ENCODE measurements around the gene GOLGA6L7. TPM values are rescaled to one million over a fixed set of nuclear protein-coding genes. Genes with fewer than 3 reads are reported as not detected.

Gene GOLGA6L7
- polyA plus RNA-seq, 4 donors: 0.03 TPM; not detected in 3

- Histone ChIP-seq H3K36me3 (ENCODE audit: control insufficient read depth in 3 of 3, insufficient read depth in 2 of 3, low read depth in 1 of 3, low read length in 3 of 3) (no peaks in the 10 kb centered on the region), H3K27ac (ENCODE audit: low read depth in 1 of 3, low read length in 2 of 3) (no peak overlapping the region), H3K27me3 (ENCODE audit: control insufficient read depth in 3 of 3, insufficient read depth in 3 of 3, low read length in 3 of 3) (peaks cover 0 to 2% (median 0%) of the 10 kb centered on the region in 3 donors), H3K4me1 (ENCODE audit: control insufficient read depth in 3 of 3, insufficient read depth in 2 of 3, low read depth in 1 of 3, low read length in 2 of 3) (no peaks in the 10 kb centered on the region), H3K9me3 (ENCODE audit: control insufficient read depth in 2 of 2, insufficient read depth in 1 of 2, low read depth in 1 of 2, low read length in 1 of 2) (no peaks in the 10 kb centered on the region), H3K4me3 (ENCODE audit: low read depth in 1 of 3, low read length in 3 of 3) (no peak overlapping the region)
- DNase-seq (no peak), FAIRE-seq (no peak)
- WGBS, 3 donors: 88 to 91% (median 89%) methylated on average over 9 of the region's 9 CpGs
Measured at GRCh38 chr15:28879551-28879950, 31.1 kb upstream of the GOLGA6L7 start.

GRCh38 chr15:28878209-28878608 lies 29.8 kb upstream of the GOLGA6L7 start:
- H3K27me3 ChIP-seq (ENCODE audit: control insufficient read depth in 3 of 3, insufficient read depth in 3 of 3, low read length in 3 of 3): no peaks in the 10 kb centered on the region
- no peaks in the 10 kb centered on the region for H3K36me3 ChIP-seq (ENCODE audit: control insufficient read depth in 3 of 3, insufficient read depth in 2 of 3, low read depth in 1 of 3, low read length in 3 of 3)
- DNase-seq (no peak), FAIRE-seq (no peak)
- H3K27ac ChIP-seq (ENCODE audit: low read depth in 1 of 3, low read length in 2 of 3): no peak overlapping the region
- H3K4me1 ChIP-seq (ENCODE audit: control insufficient read depth in 3 of 3, insufficient read depth in 2 of 3, low read depth in 1 of 3, low read length in 2 of 3): no peaks in the 10 kb centered on the region
- H3K4me3 ChIP-seq (ENCODE audit: low read depth in 1 of 3, low read length in 3 of 3): no peak overlapping the region
- H3K9me3 ChIP-seq (ENCODE audit: control insufficient read depth in 2 of 2, insufficient read depth in 1 of 2, low read depth in 1 of 2, low read length in 1 of 2): no peaks in the 10 kb centered on the region
- 84 to 89% (median 85%) methylated on average over 15 of the region's 15 CpGs for WGBS, 3 donors

- FAIRE-seq (no peak), DNase-seq (no peak)
- Histone ChIP-seq H3K4me3 (ENCODE audit: low read depth in 1 of 3, low read length in 3 of 3) (no peak overlapping the region), H3K27ac (ENCODE audit: low read depth in 1 of 3, low read length in 2 of 3) (no peak overlapping the region), H3K9me3 (ENCODE audit: control insufficient read depth in 2 of 2, insufficient read depth in 1 of 2, low read depth in 1 of 2, low read length in 1 of 2) (peaks cover 0 to 3% of the 10 kb centered on the region in 2 donors), H3K36me3 (ENCODE audit: control insufficient read depth in 3 of 3, insufficient read depth in 2 of 3, low read depth in 1 of 3, low read length in 3 of 3) (no peaks in the 10 kb centered on the region), H3K27me3 (ENCODE audit: control insufficient read depth in 3 of 3, insufficient read depth in 3 of 3, low read length in 3 of 3) (no peaks in the 10 kb centered on the region), H3K4me1 (ENCODE audit: control insufficient read depth in 3 of 3, insufficient read depth in 2 of 3, low read depth in 1 of 3, low read length in 2 of 3) (no peaks in the 10 kb centered on the region)
- 90 to 93% (median 91%) methylated on average over 8 of the region's 8 CpGs for WGBS, 3 donors
Measured at GRCh38 chr15:28876845-28877185, 28.4 kb upstream of the GOLGA6L7 start.

GRCh38 chr15:28876131-28876844 lies 27.8 kb upstream of the GOLGA6L7 start:
- DNase-seq: no peak
- no peak for FAIRE-seq
- Histone ChIP-seq H3K36me3 (ENCODE audit: control insufficient read depth in 3 of 3, insufficient read depth in 2 of 3, low read depth in 1 of 3, low read length in 3 of 3) (no peaks in the 10 kb centered on the region), H3K27me3 (ENCODE audit: control insufficient read depth in 3 of 3, insufficient read depth in 3 of 3, low read length in 3 of 3) (no peaks in the 10 kb centered on the region), H3K27ac (ENCODE audit: low read depth in 1 of 3, low read length in 2 of 3) (no peak overlapping the region), H3K4me1 (ENCODE audit: control insufficient read depth in 3 of 3, insufficient read depth in 2 of 3, low read depth in 1 of 3, low read length in 2 of 3) (no peaks in the 10 kb centered on the region), H3K4me3 (ENCODE audit: low read depth in 1 of 3, low read length in 3 of 3) (no peak overlapping the region), H3K9me3 (ENCODE audit: control insufficient read depth in 2 of 2, insufficient read depth in 1 of 2, low read depth in 1 of 2, low read length in 1 of 2) (peaks cover 0 to 4% of the 10 kb centered on the region in 2 donors)
- WGBS, 3 donors: 75 to 78% (median 77%) methylated on average over 14 of the region's 14 CpGs

- Histone ChIP-seq H3K36me3 (ENCODE audit: control insufficient read depth in 3 of 3, insufficient read depth in 2 of 3, low read depth in 1 of 3, low read length in 3 of 3) (no peaks in the 10 kb centered on the region), H3K4me3 (ENCODE audit: low read depth in 1 of 3, low read length in 3 of 3) (no peak overlapping the region), H3K27me3 (ENCODE audit: control insufficient read depth in 3 of 3, insufficient read depth in 3 of 3, low read length in 3 of 3) (no peaks in the 10 kb centered on the region), H3K4me1 (ENCODE audit: control insufficient read depth in 3 of 3, insufficient read depth in 2 of 3, low read depth in 1 of 3, low read length in 2 of 3) (no peaks in the 10 kb centered on the region), H3K27ac (ENCODE audit: low read depth in 1 of 3, low read length in 2 of 3) (no peak overlapping the region), H3K9me3 (ENCODE audit: control insufficient read depth in 2 of 2, insufficient read depth in 1 of 2, low read depth in 1 of 2, low read length in 1 of 2) (peaks cover 0 to 4% of the 10 kb centered on the region in 2 donors)
- WGBS, 3 donors: 73 to 86% (median 79%) methylated on average over 4 of the region's 4 CpGs
- no peak for FAIRE-seq
- no peak for DNase-seq
Measured at GRCh38 chr15:28875461-28876000, 27.1 kb upstream of the GOLGA6L7 start.

GRCh38 chr15:28873585-28874190 lies 25.2 kb upstream of the GOLGA6L7 start:
- H3K36me3 ChIP-seq (ENCODE audit: control insufficient read depth in 3 of 3, insufficient read depth in 2 of 3, low read depth in 1 of 3, low read length in 3 of 3): no peaks in the 10 kb centered on the region
- 44 to 55% (median 53%) methylated on average over 10 of the region's 10 CpGs for WGBS, 3 donors
- DNase-seq (peak in 1 of 2 donors; percentile 48), FAIRE-seq (no peak)
- H3K27ac ChIP-seq (ENCODE audit: low read depth in 1 of 3, low read length in 2 of 3): no peak overlapping the region
- no peaks in the 10 kb centered on the region for H3K27me3 ChIP-seq (ENCODE audit: control insufficient read depth in 3 of 3, insufficient read depth in 3 of 3, low read length in 3 of 3)
- no peaks in the 10 kb centered on the region for H3K4me1 ChIP-seq (ENCODE audit: control insufficient read depth in 3 of 3, insufficient read depth in 2 of 3, low read depth in 1 of 3, low read length in 2 of 3)
- peaks cover 0 to 4% of the 10 kb centered on the region in 2 donors for H3K9me3 ChIP-seq (ENCODE audit: control insufficient read depth in 2 of 2, insufficient read depth in 1 of 2, low read depth in 1 of 2, low read length in 1 of 2)
- H3K4me3 ChIP-seq (ENCODE audit: low read depth in 1 of 3, low read length in 3 of 3): no peak overlapping the region

- Histone ChIP-seq H3K4me1 (ENCODE audit: control insufficient read depth in 3 of 3, insufficient read depth in 2 of 3, low read depth in 1 of 3, low read length in 2 of 3) (no peaks in the 10 kb centered on the region), H3K4me3 (ENCODE audit: low read depth in 1 of 3, low read length in 3 of 3) (no peak overlapping the region), H3K27me3 (ENCODE audit: control insufficient read depth in 3 of 3, insufficient read depth in 3 of 3, low read length in 3 of 3) (no peaks in the 10 kb centered on the region), H3K36me3 (ENCODE audit: control insufficient read depth in 3 of 3, insufficient read depth in 2 of 3, low read depth in 1 of 3, low read length in 3 of 3) (no peaks in the 10 kb centered on the region), H3K9me3 (ENCODE audit: control insufficient read depth in 2 of 2, insufficient read depth in 1 of 2, low read depth in 1 of 2, low read length in 1 of 2) (peaks cover 0 to 4% of the 10 kb centered on the region in 2 donors), H3K27ac (ENCODE audit: low read depth in 1 of 3, low read length in 2 of 3) (no peak overlapping the region)
- no peak for FAIRE-seq
- DNase-seq: no peak
- WGBS, 3 donors: 78 to 90% (median 82%) methylated on average over 5 of the region's 5 CpGs
Measured at GRCh38 chr15:28873006-28873405, 24.6 kb upstream of the GOLGA6L7 start.

GRCh38 chr15:28871168-28871567 lies 22.7 kb upstream of the GOLGA6L7 start:
- peaks cover 0 to 4% of the 10 kb centered on the region in 2 donors for H3K9me3 ChIP-seq (ENCODE audit: control insufficient read depth in 2 of 2, insufficient read depth in 1 of 2, low read depth in 1 of 2, low read length in 1 of 2)
- no peaks in the 10 kb centered on the region for H3K27me3 ChIP-seq (ENCODE audit: control insufficient read depth in 3 of 3, insufficient read depth in 3 of 3, low read length in 3 of 3)
- WGBS, 3 donors: 83 to 92% (median 84%) methylated on average over 3 of the region's 3 CpGs
- H3K4me1 ChIP-seq (ENCODE audit: control insufficient read depth in 3 of 3, insufficient read depth in 2 of 3, low read depth in 1 of 3, low read length in 2 of 3): no peaks in the 10 kb centered on the region
- no peak for FAIRE-seq
- no peak overlapping the region for H3K27ac ChIP-seq (ENCODE audit: low read depth in 1 of 3, low read length in 2 of 3)
- no peak overlapping the region for H3K4me3 ChIP-seq (ENCODE audit: low read depth in 1 of 3, low read length in 3 of 3)
- no peaks in the 10 kb centered on the region for H3K36me3 ChIP-seq (ENCODE audit: control insufficient read depth in 3 of 3, insufficient read depth in 2 of 3, low read depth in 1 of 3, low read length in 3 of 3)
- no peak for DNase-seq
